ENCODE data around the gene PLEKHA6. TPM values are rescaled to one million over a fixed set of nuclear protein-coding genes. Genes with fewer than 3 reads are reported as not detected.
A peak's percentile ranks its signal among the peaks of the same experiment; 100 is the strongest.

PLEKHA6 gene
- total RNA-seq, 1 experiment from 2014 or later = 0.30 TPM

- H3K9me3 ChIP-seq (ENCODE audit: low read length) = no peaks in the 10 kb centered on the region
- H3K9ac ChIP-seq (ENCODE audit: low read length) = peak overlapping the region; percentile 38; the same call in 1 of the 2 replicates
- peak overlapping the region; percentile 62; the same call in 1 of the 2 replicates for H2AFZ ChIP-seq (ENCODE audit: low read length)
- no peaks in the 10 kb centered on the region for H4K20me1 ChIP-seq (ENCODE audit: insufficient read depth, low read depth, low read length)
- no peaks in the 10 kb centered on the region for H3K27me3 ChIP-seq (ENCODE audit: low read length)
- H3K27ac ChIP-seq (ENCODE audit: low read length) = no peak overlapping the region
- H3K79me2 ChIP-seq (ENCODE audit: low read length) = no peaks in the 10 kb centered on the region
- peak; percentile 84 for DNase-seq
- H3K9me2 ChIP-seq (replicated peaks; ENCODE audit: insufficient read depth, low read length) = no peaks in the 10 kb centered on the region
- no peaks in the 10 kb centered on the region for H3K36me3 ChIP-seq (ENCODE audit: insufficient read depth, low read length)
- peaks cover 4% of the 10 kb centered on the region; the same call in 1 of the 2 replicates for H3K4me1 ChIP-seq (ENCODE audit: low read length)
- H3K4me3 ChIP-seq (ENCODE audit: low read length) = peak overlapping the region; percentile 43; the same call in 1 of the 2 replicates
- peak overlapping the region; percentile 47 for H3K4me2 ChIP-seq (ENCODE audit: low read depth, low read length, poor library complexity, severe bottlenecking)
These were observed 3.8 kb upstream of the PLEKHA6 start for GRCh38 chr1:204363335-204364114.

DNA sequence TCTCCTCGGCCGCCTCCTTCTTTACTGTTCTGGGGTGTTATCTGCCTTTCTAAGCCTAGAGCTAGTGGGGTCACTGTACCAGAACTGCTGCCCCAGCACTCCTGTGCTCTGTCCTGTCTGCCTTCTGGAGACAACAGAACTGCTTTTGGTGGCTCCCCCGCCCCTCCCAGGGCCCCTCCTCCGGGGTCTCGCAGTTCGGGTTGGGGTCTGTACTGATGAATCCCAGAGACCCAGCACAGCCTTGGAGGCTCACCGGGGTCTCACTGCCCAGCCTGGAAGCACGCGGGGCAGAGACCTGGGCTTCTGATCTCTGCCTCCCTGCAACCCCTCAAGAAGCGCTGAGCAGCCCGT is 3.2 kb upstream of the PLEKHA6 start:
- Histone ChIP-seq H3K4me1 (ENCODE audit: low read length) (peaks cover 4% of the 10 kb centered on the region; the same call in 1 of the 2 replicates), H3K4me2 (ENCODE audit: low read depth, low read length, poor library complexity, severe bottlenecking) (peak overlapping the region; percentile 47), H3K36me3 (ENCODE audit: insufficient read depth, low read length) (no peaks in the 10 kb centered on the region), H3K27me3 (ENCODE audit: low read length) (no peaks in the 10 kb centered on the region), H3K9ac (ENCODE audit: low read length) (0 out of 2 replicates have a peak overlapping the region, but pooled peaks have one; percentile 38), H3K79me2 (ENCODE audit: low read length) (no peaks in the 10 kb centered on the region), H4K20me1 (ENCODE audit: insufficient read depth, low read depth, low read length) (no peaks in the 10 kb centered on the region), H3K4me3 (ENCODE audit: low read length) (peak overlapping the region; percentile 43; the same call in 1 of the 2 replicates), H3K27ac (ENCODE audit: low read length) (no peak overlapping the region), H3K9me2 (replicated peaks; ENCODE audit: insufficient read depth, low read length) (no peaks in the 10 kb centered on the region), H3K9me3 (ENCODE audit: low read length) (no peaks in the 10 kb centered on the region), H2AFZ (ENCODE audit: low read length) (no peak overlapping the region)
- DNase-seq = no peak

DNA sequence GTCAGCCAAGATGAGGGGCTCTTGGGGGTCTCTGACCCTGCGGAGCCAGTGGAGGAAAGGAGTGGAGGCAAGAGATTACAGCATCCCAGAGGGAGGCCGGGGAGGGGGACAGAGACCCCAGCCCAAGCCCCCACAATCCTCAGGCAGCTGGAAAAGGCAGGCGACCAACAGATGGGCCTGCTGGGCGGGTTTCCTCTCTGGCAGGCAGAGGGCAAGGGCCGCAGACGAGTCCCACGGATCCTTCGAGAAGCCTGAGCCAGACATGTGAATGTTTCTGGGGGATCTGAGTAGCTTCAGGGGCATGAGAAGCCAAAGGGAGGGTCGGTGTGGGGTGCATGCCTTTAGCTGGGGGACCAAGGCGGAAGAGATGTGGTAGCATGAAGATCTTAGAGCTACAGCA is 2.1 kb upstream of the PLEKHA6 start:
- no peak overlapping the region for H2AFZ ChIP-seq (ENCODE audit: low read length)
- no peaks in the 10 kb centered on the region for H3K79me2 ChIP-seq (ENCODE audit: low read length)
- no peak overlapping the region for H3K9ac ChIP-seq (ENCODE audit: low read length)
- H3K9me3 ChIP-seq (ENCODE audit: low read length) = no peaks in the 10 kb centered on the region
- peaks cover 4% of the 10 kb centered on the region; the same call in 1 of the 2 replicates for H3K4me1 ChIP-seq (ENCODE audit: low read length)
- no peak overlapping the region for H3K27ac ChIP-seq (ENCODE audit: low read length)
- DNase-seq = no peak
- no peak overlapping the region for H3K4me2 ChIP-seq (ENCODE audit: low read depth, low read length, poor library complexity, severe bottlenecking)
- H3K9me2 ChIP-seq (replicated peaks; ENCODE audit: insufficient read depth, low read length) = no peaks in the 10 kb centered on the region
- no peaks in the 10 kb centered on the region for H4K20me1 ChIP-seq (ENCODE audit: insufficient read depth, low read depth, low read length)
- no peaks in the 10 kb centered on the region for H3K27me3 ChIP-seq (ENCODE audit: low read length)
- no peaks in the 10 kb centered on the region for H3K36me3 ChIP-seq (ENCODE audit: insufficient read depth, low read length)
- H3K4me3 ChIP-seq (ENCODE audit: low read length) = no peak overlapping the region

- Histone ChIP-seq H2AFZ (ENCODE audit: low read length) (no peak overlapping the region), H3K9me2 (replicated peaks; ENCODE audit: insufficient read depth, low read length) (no peaks in the 10 kb centered on the region), H3K36me3 (ENCODE audit: insufficient read depth, low read length) (no peaks in the 10 kb centered on the region), H3K4me2 (ENCODE audit: low read depth, low read length, poor library complexity, severe bottlenecking) (no peak overlapping the region), H3K27ac (ENCODE audit: low read length) (no peak overlapping the region), H3K9me3 (ENCODE audit: low read length) (no peaks in the 10 kb centered on the region), H3K9ac (ENCODE audit: low read length) (no peak overlapping the region), H3K4me1 (ENCODE audit: low read length) (peaks cover 4% of the 10 kb centered on the region; the same call in 1 of the 2 replicates), H4K20me1 (ENCODE audit: insufficient read depth, low read depth, low read length) (no peaks in the 10 kb centered on the region), H3K79me2 (ENCODE audit: low read length) (no peaks in the 10 kb centered on the region), H3K27me3 (ENCODE audit: low read length) (no peaks in the 10 kb centered on the region), H3K4me3 (ENCODE audit: low read length) (no peak overlapping the region)
- DNase-seq = no peak
These were observed 1.6 kb upstream of the PLEKHA6 start for GRCh38 chr1:204361341-204361771.

GRCh38 chr1:204360314-204360713 is 585 bp upstream of the PLEKHA6 start:
- Histone ChIP-seq H3K9ac (ENCODE audit: low read length) (no peak overlapping the region), H3K9me2 (replicated peaks; ENCODE audit: insufficient read depth, low read length) (no peaks in the 10 kb centered on the region), H3K9me3 (ENCODE audit: low read length) (no peaks in the 10 kb centered on the region), H3K27me3 (ENCODE audit: low read length) (no peaks in the 10 kb centered on the region), H3K36me3 (ENCODE audit: insufficient read depth, low read length) (no peaks in the 10 kb centered on the region), H2AFZ (ENCODE audit: low read length) (no peak overlapping the region), H3K27ac (ENCODE audit: low read length) (no peak overlapping the region), H3K4me1 (ENCODE audit: low read length) (peaks cover 4% of the 10 kb centered on the region; the same call in 1 of the 2 replicates), H4K20me1 (ENCODE audit: insufficient read depth, low read depth, low read length) (no peaks in the 10 kb centered on the region), H3K4me2 (ENCODE audit: low read depth, low read length, poor library complexity, severe bottlenecking) (no peak overlapping the region), H3K79me2 (ENCODE audit: low read length) (no peaks in the 10 kb centered on the region), H3K4me3 (ENCODE audit: low read length) (no peak overlapping the region)
- DNase-seq = no peak

DNA sequence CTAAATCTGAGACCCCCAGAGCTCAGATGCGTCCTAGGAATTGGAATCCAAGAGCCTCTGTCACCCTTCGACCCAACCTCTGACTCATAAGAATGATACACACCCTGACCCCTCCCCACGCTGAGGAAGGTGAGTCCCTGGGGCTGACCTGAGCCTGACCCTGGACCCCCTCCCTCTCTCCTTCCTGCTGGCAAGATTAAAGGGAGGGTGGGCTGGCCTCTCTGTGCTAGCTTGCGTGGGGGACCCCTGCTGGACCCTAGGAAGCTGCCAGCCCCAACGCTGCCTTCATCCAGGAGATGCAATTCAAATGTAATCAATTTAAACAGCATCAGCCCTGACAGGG is 627 bp downstream of the PLEKHA6 start:
- Histone ChIP-seq H3K4me2 (ENCODE audit: low read depth, low read length, poor library complexity, severe bottlenecking) (no peak overlapping the region), H3K9ac (ENCODE audit: low read length) (no peak overlapping the region), H3K36me3 (ENCODE audit: insufficient read depth, low read length) (no peaks in the 10 kb centered on the region), H3K9me3 (ENCODE audit: low read length) (no peaks in the 10 kb centered on the region), H4K20me1 (ENCODE audit: insufficient read depth, low read depth, low read length) (no peaks in the 10 kb centered on the region), H3K27ac (ENCODE audit: low read length) (no peak overlapping the region), H2AFZ (ENCODE audit: low read length) (no peak overlapping the region), H3K9me2 (replicated peaks; ENCODE audit: insufficient read depth, low read length) (no peaks in the 10 kb centered on the region), H3K27me3 (ENCODE audit: low read length) (no peaks in the 10 kb centered on the region), H3K4me1 (ENCODE audit: low read length) (peaks cover 4% of the 10 kb centered on the region; the same call in 1 of the 2 replicates), H3K4me3 (ENCODE audit: low read length) (no peak overlapping the region), H3K79me2 (ENCODE audit: low read length) (no peaks in the 10 kb centered on the region)
- DNase-seq = no peak

GRCh38 chr1:204358605-204359004 is 1.1 kb downstream of the PLEKHA6 start:
- H4K20me1 ChIP-seq (ENCODE audit: insufficient read depth, low read depth, low read length) = no peaks in the 10 kb centered on the region
- no peak overlapping the region for H2AFZ ChIP-seq (ENCODE audit: low read length)
- H3K27ac ChIP-seq (ENCODE audit: low read length) = no peak overlapping the region
- no peaks in the 10 kb centered on the region for H3K79me2 ChIP-seq (ENCODE audit: low read length)
- no peak overlapping the region for H3K4me2 ChIP-seq (ENCODE audit: low read depth, low read length, poor library complexity, severe bottlenecking)
- H3K4me1 ChIP-seq (ENCODE audit: low read length) = peaks cover 4% of the 10 kb centered on the region; the same call in 1 of the 2 replicates
- H3K9me2 ChIP-seq (replicated peaks; ENCODE audit: insufficient read depth, low read length) = no peaks in the 10 kb centered on the region
- H3K9me3 ChIP-seq (ENCODE audit: low read length) = no peaks in the 10 kb centered on the region
- H3K27me3 ChIP-seq (ENCODE audit: low read length) = no peaks in the 10 kb centered on the region
- H3K4me3 ChIP-seq (ENCODE audit: low read length) = no peak overlapping the region
- H3K36me3 ChIP-seq (ENCODE audit: insufficient read depth, low read length) = no peaks in the 10 kb centered on the region
- no peak overlapping the region for H3K9ac ChIP-seq (ENCODE audit: low read length)
- DNase-seq = no peak

GRCh38 chr1:204357551-204358490 is 1.9 kb downstream of the PLEKHA6 start:
- Histone ChIP-seq H3K79me2 (ENCODE audit: low read length) (no peaks in the 10 kb centered on the region), H3K9me2 (replicated peaks; ENCODE audit: insufficient read depth, low read length) (no peaks in the 10 kb centered on the region), H3K9ac (ENCODE audit: low read length) (no peak overlapping the region), H3K9me3 (ENCODE audit: low read length) (no peaks in the 10 kb centered on the region), H3K36me3 (ENCODE audit: insufficient read depth, low read length) (no peaks in the 10 kb centered on the region), H2AFZ (ENCODE audit: low read length) (no peak overlapping the region), H3K27ac (ENCODE audit: low read length) (no peak overlapping the region), H4K20me1 (ENCODE audit: insufficient read depth, low read depth, low read length) (no peaks in the 10 kb centered on the region), H3K4me1 (ENCODE audit: low read length) (no peaks in the 10 kb centered on the region), H3K4me3 (ENCODE audit: low read length) (no peak overlapping the region), H3K4me2 (ENCODE audit: low read depth, low read length, poor library complexity, severe bottlenecking) (no peak overlapping the region), H3K27me3 (ENCODE audit: low read length) (no peaks in the 10 kb centered on the region)
- no peak for DNase-seq

All from Karpas-422 (cell line).